IMR-90 (cell line): Measurements from ENCODE around the gene PIP5K1C. TPM values are rescaled to one million over a fixed set of nuclear protein-coding genes. Genes with fewer than 3 reads are reported as not detected.

Experiments
- MAFK ChIP-seq: IDR thresholded peaks from 2 replicates; pipeline ENCODE4 v1.6.1; 2012; ENCODE audit warnings: low read depth, low read length, improper control_type of control experiment
- NFE2L2 ChIP-seq: fragments of 150-350 bp; IDR thresholded peaks from 2 replicates; pipeline ENCODE4 v1.6.1; 2016; ENCODE audit warnings: low read depth, mild to moderate bottlenecking, low read length
- POLR2A ChIP-seq: IDR thresholded peaks from 2 replicates; pipeline ENCODE4 v1.6.1; 2012; ENCODE audit warnings: mild to moderate bottlenecking, low read depth, low read length
- RCOR1 ChIP-seq: IDR thresholded peaks from 2 replicates; pipeline ENCODE4 v1.6.1; 2012; ENCODE audit warnings: mild to moderate bottlenecking, low read length, improper control_type of control experiment; ENCODE audit not compliant: insufficient replicate concordance
- polyA plus RNA-seq, 3 experiments: library from polyadenylated mRNA; depleted of rRNA; stranded (reverse); fragments of >200 nt; gene quantifications; 2 replicates each; pipeline ENCODE4 v1.2.3, GENCODE V29; 2012; ENCODE audit warnings: low replicate concordance in 1 of 3
- total RNA-seq: library from RNA; depleted of rRNA; stranded (reverse); fragments of >200 nt; gene quantifications from 2 replicates; pipeline ENCODE4 v1.2.3, GENCODE V29; 2012

Gene PIP5K1C
- total and polyA plus RNA-seq, 2 of the 4 experiments (the other 2 are of a cell fraction): 13.6 to 23.3 TPM

GRCh38 chr19:3693025-3693925 is 7.0 kb downstream of the PIP5K1C start (continued):
- TF ChIP-seq POLR2A (no peak), NFE2L2 (no peak), MAFK (no peak), RCOR1 (no peak)
